Activated CD4-positive, alpha-beta memory T cell treated with anti-CD3 and anti-CD28 coated beads for 36 hours (primary cell): ENCODE measurements around the gene RGS6. TPM values are rescaled to one million over a fixed set of nuclear protein-coding genes. Genes with fewer than 3 reads are reported as not detected.

Source experiments
- CTCF ChIA-PET: fragments of 350-600 bp; sonication (Branson Sonifier 250); formaldehyde crosslinking; loops from one replicate; lab custom pipeline; 2021; ENCODE audit warnings: antibody characterized with exemption, inconsistent platforms; lab: Charles Lee
- POLR2A ChIA-PET: fragments of 350-600 bp; sonication (Branson Sonifier 250); formaldehyde crosslinking; loops from one replicate; lab custom pipeline; 2021; ENCODE audit warnings: antibody characterized with exemption; lab: Charles Lee
- DNase-seq: peaks from one replicate; pipeline ENCODE4 v3.0.0-alpha.2; 2020
- H3K27ac Mint-ChIP-seq: one replicate; pipeline ENCODE4 v1.8.0; 2021; ENCODE audit warnings: mixed read lengths
- H3K27me3 Mint-ChIP-seq: one replicate; pipeline ENCODE4 v1.8.0; 2021; ENCODE audit warnings: mixed read lengths
- H3K36me3 Mint-ChIP-seq: one replicate; pipeline ENCODE4 v1.8.0; 2021; ENCODE audit warnings: mixed read lengths
- H3K4me1 Mint-ChIP-seq: one replicate; pipeline ENCODE4 v1.8.0; 2021; ENCODE audit warnings: low read depth, mixed read lengths
- H3K4me3 Mint-ChIP-seq: one replicate; pipeline ENCODE4 v1.8.0; 2021; ENCODE audit warnings: mild to moderate bottlenecking, mixed read lengths
- H3K9me3 Mint-ChIP-seq: one replicate; pipeline ENCODE4 v1.8.0; 2021; ENCODE audit warnings: mixed read lengths
- intact Hi-C: fragments of 100-400 bp; cut with micrococcal nuclease; formaldehyde crosslinking; loops from one replicate; pipeline ENCODE4 v1.15.1; 2023
- total RNA-seq, 2 experiments: library from RNA; stranded (reverse); gene quantifications; one replicate each; pipeline ENCODE4 v1.2.3, GENCODE V29; 2021

RGS6 gene
- total RNA-seq, 2 experiments from 2014 or later: 0.15 to 0.19 TPM

- POLR2A ChIA-PET: no interaction called here
- Mint-ChIP-seq H3K4me3 (no peak overlapping the region), H3K9me3 (peaks cover 9% of the 10 kb centered on the region), H3K36me3 (no peaks in the 10 kb centered on the region), H3K4me1 (no peaks in the 10 kb centered on the region), H3K27ac (no peak overlapping the region), H3K27me3 (peaks cover 22% of the 10 kb centered on the region)
- CTCF ChIA-PET: interaction anchor here (0.6 to 0.7 kb wide), 2 partner anchors 58 to 139 kb away, joined by 3 to 4 read pairs; no protein-coding TSS in a partner anchor
- no peak for DNase-seq
- intact Hi-C loops: no loop called here
These were observed 311.4 kb downstream of the RGS6 start for GRCh38 chr14:72243309-72244293.

GRCh38 chr14:72247896-72248465, 315.8 kb downstream of the RGS6 start:
- no peak overlapping the region for H3K27ac Mint-ChIP-seq
- H3K9me3 Mint-ChIP-seq: peaks cover 11% of the 10 kb centered on the region
- H3K27me3 Mint-ChIP-seq: peaks cover 27% of the 10 kb centered on the region
- ChIA-PET POLR2A (no interaction called here), CTCF (no interaction called here)
- H3K4me1 Mint-ChIP-seq: no peaks in the 10 kb centered on the region
- DNase-seq: no peak
- intact Hi-C loops: no loop called here
- H3K36me3 Mint-ChIP-seq: peaks cover 1% of the 10 kb centered on the region
- no peak overlapping the region for H3K4me3 Mint-ChIP-seq

DNA sequence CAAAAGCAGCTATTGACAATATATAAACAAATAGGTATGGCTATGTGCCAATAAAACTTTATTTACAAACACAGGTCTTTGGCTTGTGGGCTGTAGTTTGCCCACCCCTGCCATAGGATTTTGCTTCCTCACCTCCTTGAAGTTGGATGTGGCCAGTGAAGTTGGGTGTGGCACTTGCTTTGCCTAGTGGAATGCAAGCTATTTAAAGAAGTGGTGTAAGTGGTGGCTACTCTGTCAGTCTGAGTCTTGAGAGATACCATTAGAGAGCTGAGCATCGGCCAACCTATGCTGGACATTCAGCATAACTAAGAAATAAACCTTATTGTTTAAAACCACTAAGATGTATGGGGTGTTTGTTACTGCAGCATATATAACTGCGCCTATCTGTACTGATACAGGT, 321.3 kb downstream of the RGS6 start:
- Mint-ChIP-seq H3K27me3 (peaks cover 14% of the 10 kb centered on the region), H3K9me3 (peaks cover 3% of the 10 kb centered on the region), H3K36me3 (peaks cover 1% of the 10 kb centered on the region), H3K4me3 (no peak overlapping the region), H3K4me1 (peaks cover 4% of the 10 kb centered on the region), H3K27ac (no peak overlapping the region)
- DNase-seq: no peak
- intact Hi-C loops: no loop called here
- CTCF ChIA-PET: no interaction called here
- POLR2A ChIA-PET: no interaction called here

- Mint-ChIP-seq H3K27ac (no peak overlapping the region), H3K9me3 (peaks cover 3% of the 10 kb centered on the region), H3K36me3 (peaks cover 1% of the 10 kb centered on the region), H3K4me3 (no peak overlapping the region), H3K27me3 (peaks cover 15% of the 10 kb centered on the region), H3K4me1 (peaks cover 4% of the 10 kb centered on the region)
- ChIA-PET POLR2A (no interaction called here), CTCF (no interaction called here)
- intact Hi-C loops: no loop called here
- DNase-seq: no peak
These were observed 322.1 kb downstream of the RGS6 start for GRCh38 chr14:72254202-72254936.

GRCh38 chr14:72254937-72255472, 322.8 kb downstream of the RGS6 start:
- ChIA-PET CTCF (no interaction called here), POLR2A (no interaction called here)
- intact Hi-C loops: no loop called here
- Mint-ChIP-seq H3K4me3 (no peak overlapping the region), H3K27ac (no peak overlapping the region), H3K9me3 (no peaks in the 10 kb centered on the region), H3K4me1 (peaks cover 4% of the 10 kb centered on the region), H3K27me3 (peaks cover 12% of the 10 kb centered on the region), H3K36me3 (no peaks in the 10 kb centered on the region)
- no peak for DNase-seq

DNA sequence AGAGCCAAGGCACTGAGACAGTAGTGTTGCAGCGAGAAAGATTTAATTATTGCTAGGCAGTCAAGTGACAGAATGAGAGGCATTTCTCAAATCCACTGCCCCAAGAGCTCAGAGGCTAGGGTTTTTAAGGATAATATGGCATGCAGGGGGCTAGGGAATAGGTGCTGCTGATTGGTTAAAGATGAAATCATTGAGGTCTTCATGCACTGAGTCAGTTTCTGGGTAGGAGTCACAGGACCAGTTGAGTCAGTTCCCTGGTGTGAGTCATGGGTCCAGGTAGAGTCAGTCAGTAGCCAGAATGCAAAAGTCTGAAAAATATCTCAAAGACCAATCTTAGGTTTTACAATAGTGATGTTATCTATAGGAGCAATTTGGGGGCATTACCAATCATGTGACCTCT, 323.8 kb downstream of the RGS6 start:
- intact Hi-C loops: no loop called here
- H3K4me3 Mint-ChIP-seq: no peak overlapping the region
- H3K9me3 Mint-ChIP-seq: no peaks in the 10 kb centered on the region
- peak; percentile 31 for DNase-seq
- no peaks in the 10 kb centered on the region for H3K36me3 Mint-ChIP-seq
- CTCF ChIA-PET: no interaction called here
- H3K27me3 Mint-ChIP-seq: peaks cover 14% of the 10 kb centered on the region
- H3K4me1 Mint-ChIP-seq: peaks cover 4% of the 10 kb centered on the region
- POLR2A ChIA-PET: interaction anchor here (0.6 kb wide), 1 partner anchor 24 kb away, joined by 3 read pairs; no protein-coding TSS in a partner anchor
- no peak overlapping the region for H3K27ac Mint-ChIP-seq

DNA sequence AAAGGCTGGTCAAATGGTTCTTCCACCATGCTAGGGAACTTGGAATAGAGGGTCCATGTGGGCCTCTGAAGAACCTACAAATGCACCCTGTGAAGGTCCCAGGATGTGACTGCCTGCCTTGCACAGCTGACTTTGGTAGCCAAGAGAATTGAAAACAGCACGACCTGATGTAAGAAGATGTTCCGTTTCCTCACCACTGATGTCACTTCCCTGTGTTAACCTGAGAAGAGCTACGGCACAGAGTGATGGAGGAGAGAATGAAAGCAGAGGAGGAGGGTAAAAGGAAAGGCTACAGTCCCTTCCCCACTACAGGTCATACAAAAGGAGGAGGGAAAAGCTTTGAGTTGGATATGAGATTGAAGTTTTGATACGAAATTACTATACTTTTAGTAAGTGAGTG, 328.8 kb downstream of the RGS6 start:
- DNase-seq: no peak
- Mint-ChIP-seq H3K27me3 (peaks cover 15% of the 10 kb centered on the region), H3K36me3 (no peaks in the 10 kb centered on the region), H3K4me1 (no peaks in the 10 kb centered on the region), H3K27ac (no peak overlapping the region), H3K4me3 (no peak overlapping the region), H3K9me3 (no peaks in the 10 kb centered on the region)
- CTCF ChIA-PET: no interaction called here
- POLR2A ChIA-PET: no interaction called here
- intact Hi-C loops: no loop called here

GRCh38 chr14:72262771-72263170, 330.5 kb downstream of the RGS6 start:
- ChIA-PET POLR2A (no interaction called here), CTCF (no interaction called here)
- peaks cover 11% of the 10 kb centered on the region for H3K27me3 Mint-ChIP-seq
- no peak for DNase-seq
- no peaks in the 10 kb centered on the region for H3K36me3 Mint-ChIP-seq
- H3K4me3 Mint-ChIP-seq: no peak overlapping the region
- no peak overlapping the region for H3K27ac Mint-ChIP-seq
- intact Hi-C loops: no loop called here
- H3K9me3 Mint-ChIP-seq: no peaks in the 10 kb centered on the region
- H3K4me1 Mint-ChIP-seq: no peaks in the 10 kb centered on the region

GRCh38 chr14:72264716-72265115, 332.5 kb downstream of the RGS6 start:
- H3K9me3 Mint-ChIP-seq: no peaks in the 10 kb centered on the region
- H3K4me3 Mint-ChIP-seq: no peak overlapping the region
- H3K36me3 Mint-ChIP-seq: no peaks in the 10 kb centered on the region
- H3K4me1 Mint-ChIP-seq: no peaks in the 10 kb centered on the region
- H3K27me3 Mint-ChIP-seq: peaks cover 13% of the 10 kb centered on the region
- ChIA-PET CTCF (no interaction called here), POLR2A (no interaction called here)
- H3K27ac Mint-ChIP-seq: no peak overlapping the region
- DNase-seq: no peak
- intact Hi-C loops: no loop called here

GRCh38 chr14:72270147-72270727, 338.0 kb downstream of the RGS6 start:
- Mint-ChIP-seq H3K4me1 (no peaks in the 10 kb centered on the region), H3K36me3 (no peaks in the 10 kb centered on the region), H3K4me3 (no peak overlapping the region), H3K9me3 (no peaks in the 10 kb centered on the region), H3K27me3 (peaks cover 16% of the 10 kb centered on the region), H3K27ac (no peak overlapping the region)
- ChIA-PET POLR2A (no interaction called here), CTCF (no interaction called here)
- intact Hi-C loops: no loop called here
- no peak for DNase-seq

DNA sequence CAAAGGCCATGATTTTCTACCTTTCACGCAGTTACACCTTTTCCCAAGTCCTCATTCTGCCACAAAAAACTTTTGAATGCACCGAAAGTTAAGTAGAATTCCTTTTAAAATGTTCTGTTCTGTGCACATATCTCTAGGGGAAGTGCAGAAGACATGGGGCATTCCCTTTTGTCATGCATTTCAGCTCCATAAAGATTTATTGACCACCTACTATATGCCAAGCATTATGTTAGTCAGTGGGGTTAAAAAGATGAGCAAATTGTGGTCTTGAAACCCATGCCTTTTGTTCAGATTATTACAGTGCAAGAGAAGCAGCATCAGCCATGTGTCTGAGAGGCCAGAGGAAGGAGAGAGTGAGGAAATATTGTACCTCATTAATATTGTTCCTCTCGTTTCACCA, 338.5 kb downstream of the RGS6 start:
- no peak for DNase-seq
- intact Hi-C loops: no loop called here
- Mint-ChIP-seq H3K9me3 (no peaks in the 10 kb centered on the region), H3K4me3 (no peak overlapping the region), H3K27me3 (peaks cover 10% of the 10 kb centered on the region), H3K27ac (no peak overlapping the region), H3K36me3 (no peaks in the 10 kb centered on the region), H3K4me1 (no peaks in the 10 kb centered on the region)
- ChIA-PET CTCF (no interaction called here), POLR2A (no interaction called here)

DNA sequence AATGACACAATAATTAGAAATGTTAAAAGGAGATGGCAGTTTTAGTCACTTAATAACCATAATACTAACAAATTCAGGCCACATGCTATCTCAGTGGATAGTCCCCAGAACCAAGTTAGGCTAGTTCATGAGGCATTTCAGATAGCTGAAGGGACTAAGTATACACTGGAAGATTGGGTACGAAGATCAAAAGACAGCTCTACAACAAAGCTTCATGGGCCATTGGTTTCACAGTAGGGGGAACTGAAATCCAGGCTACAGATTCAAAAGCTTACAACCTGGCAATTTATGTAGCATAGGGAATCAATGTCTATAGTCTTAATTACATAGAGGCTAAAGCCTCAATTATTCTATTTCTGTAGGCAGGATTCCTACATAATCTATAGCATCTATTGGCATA, 343.0 kb downstream of the RGS6 start:
- no peak for DNase-seq
- intact Hi-C loops: no loop called here
- no peak overlapping the region for H3K4me3 Mint-ChIP-seq
- ChIA-PET CTCF (no interaction called here), POLR2A (no interaction called here)
- H3K27me3 Mint-ChIP-seq: peaks cover 6% of the 10 kb centered on the region
- no peaks in the 10 kb centered on the region for H3K36me3 Mint-ChIP-seq
- no peaks in the 10 kb centered on the region for H3K9me3 Mint-ChIP-seq
- H3K4me1 Mint-ChIP-seq: no peaks in the 10 kb centered on the region
- H3K27ac Mint-ChIP-seq: no peak overlapping the region
